ENCODE measurements around the gene DCN. TPM values are rescaled to one million over a fixed set of nuclear protein-coding genes. Genes with fewer than 3 reads are reported as not detected.

Gene DCN
- 2.0 TPM for polyA plus RNA-seq (2012; ENCODE audit: insufficient read length, low read depth)

GRCh38 chr12:91182636-91183455 lies at the start of gene DCN:
Gene DCN (minus strand): TSS chr12:91182817. CDS start chr12:91178552, 4,265 bp downstream.
- no peak for TF ChIP-seq POLR2AphosphoS5 (IDR thresholded peaks at IDR 0.05; ENCODE audit: low read depth, low read length)

- TF ChIP-seq TAF1 (IDR thresholded peaks at IDR 0.05; ENCODE audit: borderline replicate concordance, insufficient read depth, low read length): no peak
- TF ChIP-seq FOXP2 (optimal IDR thresholded peaks at IDR 0.05; ENCODE audit: borderline replicate concordance, extremely low read depth, extremely low read length, insufficient read depth): no peak
- TF ChIP-seq, protein P1, sequence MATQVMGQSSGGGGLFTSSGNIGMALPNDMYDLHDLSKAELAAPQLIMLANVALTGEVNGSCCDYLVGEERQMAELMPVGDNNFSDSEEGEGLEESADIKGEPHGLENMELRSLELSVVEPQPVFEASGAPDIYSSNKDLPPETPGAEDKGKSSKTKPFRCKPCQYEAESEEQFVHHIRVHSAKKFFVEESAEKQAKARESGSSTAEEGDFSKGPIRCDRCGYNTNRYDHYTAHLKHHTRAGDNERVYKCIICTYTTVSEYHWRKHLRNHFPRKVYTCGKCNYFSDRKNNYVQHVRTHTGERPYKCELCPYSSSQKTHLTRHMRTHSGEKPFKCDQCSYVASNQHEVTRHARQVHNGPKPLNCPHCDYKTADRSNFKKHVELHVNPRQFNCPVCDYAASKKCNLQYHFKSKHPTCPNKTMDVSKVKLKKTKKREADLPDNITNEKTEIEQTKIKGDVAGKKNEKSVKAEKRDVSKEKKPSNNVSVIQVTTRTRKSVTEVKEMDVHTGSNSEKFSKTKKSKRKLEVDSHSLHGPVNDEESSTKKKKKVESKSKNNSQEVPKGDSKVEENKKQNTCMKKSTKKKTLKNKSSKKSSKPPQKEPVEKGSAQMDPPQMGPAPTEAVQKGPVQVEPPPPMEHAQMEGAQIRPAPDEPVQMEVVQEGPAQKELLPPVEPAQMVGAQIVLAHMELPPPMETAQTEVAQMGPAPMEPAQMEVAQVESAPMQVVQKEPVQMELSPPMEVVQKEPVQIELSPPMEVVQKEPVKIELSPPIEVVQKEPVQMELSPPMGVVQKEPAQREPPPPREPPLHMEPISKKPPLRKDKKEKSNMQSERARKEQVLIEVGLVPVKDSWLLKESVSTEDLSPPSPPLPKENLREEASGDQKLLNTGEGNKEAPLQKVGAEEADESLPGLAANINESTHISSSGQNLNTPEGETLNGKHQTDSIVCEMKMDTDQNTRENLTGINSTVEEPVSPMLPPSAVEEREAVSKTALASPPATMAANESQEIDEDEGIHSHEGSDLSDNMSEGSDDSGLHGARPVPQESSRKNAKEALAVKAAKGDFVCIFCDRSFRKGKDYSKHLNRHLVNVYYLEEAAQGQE (IDR thresholded peaks at IDR 0.05; ENCODE audit: insufficient read depth in 1 of 2, low read depth in 2 of 2, low read length in 2 of 2): no peak
- no peak for TF ChIP-seq SIN3A (IDR thresholded peaks at IDR 0.05; ENCODE audit: borderline replicate concordance, insufficient read depth, low read length)
- TF ChIP-seq POLR2AphosphoS5 (IDR thresholded peaks at IDR 0.05; ENCODE audit: low read depth, low read length): no peak
Measured at GRCh38 chr12:91230841-91231240, 48.2 kb upstream of the DCN start.

- TF ChIP-seq TAF1 (IDR thresholded peaks at IDR 0.05; ENCODE audit: borderline replicate concordance, insufficient read depth, low read length) (no peak), POLR2AphosphoS5 (IDR thresholded peaks at IDR 0.05; ENCODE audit: low read depth, low read length) (no peak), SIN3A (IDR thresholded peaks at IDR 0.05; ENCODE audit: borderline replicate concordance, insufficient read depth, low read length) (no peak), FOXP2 (optimal IDR thresholded peaks at IDR 0.05; ENCODE audit: borderline replicate concordance, extremely low read depth, extremely low read length, insufficient read depth) (no peak)
- TF ChIP-seq, protein P1 (IDR thresholded peaks at IDR 0.05; ENCODE audit: insufficient read depth in 1 of 2, low read depth in 2 of 2, low read length in 2 of 2): no peak
Measured at GRCh38 chr12:91226951-91227350, 44.3 kb upstream of the DCN start.

- no peak for TF ChIP-seq SIN3A (IDR thresholded peaks at IDR 0.05; ENCODE audit: borderline replicate concordance, insufficient read depth, low read length)
- no peak for TF ChIP-seq TAF1 (IDR thresholded peaks at IDR 0.05; ENCODE audit: borderline replicate concordance, insufficient read depth, low read length)
- no peak for TF ChIP-seq POLR2AphosphoS5 (IDR thresholded peaks at IDR 0.05; ENCODE audit: low read depth, low read length)
- TF ChIP-seq FOXP2 (optimal IDR thresholded peaks at IDR 0.05; ENCODE audit: borderline replicate concordance, extremely low read depth, extremely low read length, insufficient read depth): no peak
- TF ChIP-seq, protein P1 (IDR thresholded peaks at IDR 0.05; ENCODE audit: insufficient read depth in 1 of 2, low read depth in 2 of 2, low read length in 2 of 2): no peak
Measured at GRCh38 chr12:91225316-91225715, 42.7 kb upstream of the DCN start.

DNA sequence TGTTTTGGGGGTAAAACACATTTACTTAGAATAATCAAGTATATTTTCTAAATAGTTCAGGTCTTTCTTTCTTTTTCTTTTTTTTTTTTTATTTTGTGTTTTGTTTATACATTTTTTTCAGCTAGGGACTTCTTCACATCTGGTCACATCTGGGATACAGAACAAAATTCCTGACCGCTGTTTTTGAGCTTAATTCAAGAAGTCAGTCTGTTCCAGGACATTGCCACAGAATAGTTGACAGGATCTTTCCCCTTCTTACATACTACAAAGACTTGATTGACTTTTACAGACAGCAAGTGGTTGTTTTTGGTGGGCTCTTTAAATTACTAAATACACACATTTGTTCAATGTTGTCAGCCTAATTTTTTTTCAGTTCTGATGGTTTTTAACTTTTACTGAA lies 41.8 kb upstream of the DCN start:
- TF ChIP-seq SIN3A (IDR thresholded peaks at IDR 0.05; ENCODE audit: borderline replicate concordance, insufficient read depth, low read length): no peak
- no peak for TF ChIP-seq POLR2AphosphoS5 (IDR thresholded peaks at IDR 0.05; ENCODE audit: low read depth, low read length)
- TF ChIP-seq, protein P1 (IDR thresholded peaks at IDR 0.05; ENCODE audit: insufficient read depth in 1 of 2, low read depth in 2 of 2, low read length in 2 of 2): no peak
- TF ChIP-seq FOXP2 (optimal IDR thresholded peaks at IDR 0.05; ENCODE audit: borderline replicate concordance, extremely low read depth, extremely low read length, insufficient read depth): no peak
- TF ChIP-seq TAF1 (IDR thresholded peaks at IDR 0.05; ENCODE audit: borderline replicate concordance, insufficient read depth, low read length): no peak
